ENCODE measurements around the gene NGEF. TPM values are rescaled to one million over a fixed set of nuclear protein-coding genes. Genes with fewer than 3 reads are reported as not detected.

The NGEF gene
- total and polyA plus RNA-seq, 2 experiments from 2014 or later: 2.0 to 2.9 TPM

DNA sequence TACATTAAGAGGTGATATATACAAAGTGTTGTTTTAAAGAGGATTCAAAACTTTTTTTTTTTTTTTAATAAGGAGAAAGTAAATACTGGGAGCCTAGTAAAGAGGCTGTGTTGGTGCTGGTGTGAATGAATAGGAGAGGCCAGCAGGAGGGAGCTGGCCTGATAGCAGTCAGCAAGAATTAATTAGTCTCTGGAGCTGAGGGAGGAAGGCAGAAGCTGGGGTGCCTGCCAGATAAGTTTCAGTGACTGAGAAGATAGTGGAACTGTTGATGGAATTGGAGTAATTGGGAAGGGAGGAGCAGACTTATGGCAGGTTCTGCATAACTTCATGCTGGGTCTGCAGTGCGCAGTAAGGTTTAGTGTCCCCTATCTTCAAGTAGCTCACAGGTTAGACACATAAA is 179.2 kb downstream of the NGEF start:
- Histone ChIP-seq H3K9me3 (ENCODE audit: low read depth) (no peaks in the 10 kb centered on the region), H3K27me3 (no peaks in the 10 kb centered on the region), H3K27ac (no peak overlapping the region), H3K4me3 (no peak overlapping the region), H3K36me3 (peaks cover 42% of the 10 kb centered on the region), H3K4me1 (ENCODE audit: low read depth) (peaks cover 16% of the 10 kb centered on the region)
- no peak for DNase-seq (ENCODE audit: low read depth in 1 of 2, low spot score in 1 of 2)
- TF ChIP-seq, protein P1, sequence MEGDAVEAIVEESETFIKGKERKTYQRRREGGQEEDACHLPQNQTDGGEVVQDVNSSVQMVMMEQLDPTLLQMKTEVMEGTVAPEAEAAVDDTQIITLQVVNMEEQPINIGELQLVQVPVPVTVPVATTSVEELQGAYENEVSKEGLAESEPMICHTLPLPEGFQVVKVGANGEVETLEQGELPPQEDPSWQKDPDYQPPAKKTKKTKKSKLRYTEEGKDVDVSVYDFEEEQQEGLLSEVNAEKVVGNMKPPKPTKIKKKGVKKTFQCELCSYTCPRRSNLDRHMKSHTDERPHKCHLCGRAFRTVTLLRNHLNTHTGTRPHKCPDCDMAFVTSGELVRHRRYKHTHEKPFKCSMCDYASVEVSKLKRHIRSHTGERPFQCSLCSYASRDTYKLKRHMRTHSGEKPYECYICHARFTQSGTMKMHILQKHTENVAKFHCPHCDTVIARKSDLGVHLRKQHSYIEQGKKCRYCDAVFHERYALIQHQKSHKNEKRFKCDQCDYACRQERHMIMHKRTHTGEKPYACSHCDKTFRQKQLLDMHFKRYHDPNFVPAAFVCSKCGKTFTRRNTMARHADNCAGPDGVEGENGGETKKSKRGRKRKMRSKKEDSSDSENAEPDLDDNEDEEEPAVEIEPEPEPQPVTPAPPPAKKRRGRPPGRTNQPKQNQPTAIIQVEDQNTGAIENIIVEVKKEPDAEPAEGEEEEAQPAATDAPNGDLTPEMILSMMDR (IDR thresholded peaks at IDR 0.05; ENCODE audit: low read depth, low read length): no peak

DNA sequence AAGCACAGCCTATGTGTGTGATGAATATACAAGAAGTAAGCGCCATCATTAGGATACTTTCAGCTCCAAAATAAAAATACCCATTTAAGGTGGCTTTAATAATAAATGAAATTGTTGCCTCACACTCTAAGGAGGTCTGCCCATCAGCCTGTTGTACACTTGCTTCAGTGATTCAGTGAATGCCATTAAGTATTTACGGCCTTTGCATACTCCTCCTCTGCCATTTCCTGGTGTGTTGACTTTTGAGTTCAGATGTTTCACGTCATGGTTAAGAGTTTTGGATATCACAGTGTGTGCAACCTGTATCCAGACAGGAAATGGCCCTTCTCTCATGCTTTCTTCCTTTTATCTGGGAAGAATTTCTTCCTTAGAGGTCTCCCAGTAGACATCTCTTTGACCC is 181.6 kb downstream of the NGEF start:
- Histone ChIP-seq H3K27ac (no peak overlapping the region), H3K9me3 (ENCODE audit: low read depth) (no peaks in the 10 kb centered on the region), H3K27me3 (no peaks in the 10 kb centered on the region), H3K4me3 (no peak overlapping the region), H3K4me1 (ENCODE audit: low read depth) (peaks cover 16% of the 10 kb centered on the region), H3K36me3 (peaks cover 42% of the 10 kb centered on the region)
- TF ChIP-seq, protein P1 (IDR thresholded peaks at IDR 0.05; ENCODE audit: low read depth, low read length): no peak
- no peak for DNase-seq (ENCODE audit: low read depth in 1 of 2, low spot score in 1 of 2)

DNA sequence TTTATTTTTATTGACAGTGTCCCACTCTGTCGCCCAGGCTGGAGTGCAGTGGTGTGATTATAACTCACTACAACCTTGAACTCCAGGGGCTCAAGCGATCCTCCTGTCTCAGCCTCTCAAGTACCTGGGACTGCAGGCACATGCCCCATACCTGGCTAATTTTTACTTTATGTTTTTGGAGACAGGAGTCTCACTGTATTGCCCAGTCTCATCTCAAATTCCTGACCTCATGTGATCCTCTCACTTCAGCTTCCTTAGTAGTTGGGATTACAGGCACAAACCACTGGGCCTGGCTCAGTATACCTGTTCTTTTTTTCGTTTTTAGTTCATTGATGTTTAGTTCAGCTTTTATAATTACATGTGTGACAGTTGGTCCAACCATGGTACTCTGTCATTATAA is 183.1 kb downstream of the NGEF start:
- Histone ChIP-seq H3K27ac (no peak overlapping the region), H3K4me1 (ENCODE audit: low read depth) (peaks cover 16% of the 10 kb centered on the region), H3K27me3 (no peaks in the 10 kb centered on the region), H3K4me3 (no peak overlapping the region), H3K36me3 (peaks cover 42% of the 10 kb centered on the region), H3K9me3 (ENCODE audit: low read depth) (no peaks in the 10 kb centered on the region)
- TF ChIP-seq, protein P1 (IDR thresholded peaks at IDR 0.05; ENCODE audit: low read depth, low read length): no peak
- DNase-seq (ENCODE audit: low read depth in 1 of 2, low spot score in 1 of 2): no peak

Other genes starting within 250 kb of the NGEF start
- gene KCNJ13, start 236.7 kb downstream of the NGEF start, total RNA-seq: not detected in 2 replicates
- 0.96 and 1.3 TPM in 2 replicates for gene KCNJ13, start 236.7 kb downstream of the NGEF start, polyA plus RNA-seq
- 3.8 and 13.1 TPM in 2 replicates for gene SNORC, start 143.0 kb downstream of the NGEF start, total RNA-seq
- gene SNORC, start 143.0 kb downstream of the NGEF start, polyA plus RNA-seq: 1.2 and 2.3 TPM in 2 replicates
- not detected in 2 replicates for gene NEU2, start 19.4 kb upstream of the NGEF start, total RNA-seq
- gene NEU2, start 19.4 kb upstream of the NGEF start, polyA plus RNA-seq: not detected in 2 replicates
- gene INPP5D, start 47.1 kb upstream of the NGEF start, total RNA-seq: 3.5 and 6.8 TPM in 2 replicates
- 1.7 and 4.5 TPM in 2 replicates for gene INPP5D, start 47.1 kb upstream of the NGEF start, polyA plus RNA-seq
- 27.7 and 36.1 TPM in 2 replicates for gene ATG16L1, start 238.4 kb upstream of the NGEF start, total RNA-seq
- 16.5 and 18.5 TPM in 2 replicates for gene ATG16L1, start 238.4 kb upstream of the NGEF start, polyA plus RNA-seq